HG02973 (cell line): ENCODE measurements around the gene LMNTD1.

Experiments used
- ATAC-seq: cut with Tn5 transposase; IDR thresholded peaks from one replicate; pipeline ENCODE4 v1.9.1; 2021; ENCODE audit warnings: moderate library complexity; ENCODE audit not compliant: unreplicated experiment

Gene LMNTD1

GRCh38 chr12:25556153-25556552 is 3.1 kb upstream of the LMNTD1 start:
- ATAC-seq, result no peak

DNA sequence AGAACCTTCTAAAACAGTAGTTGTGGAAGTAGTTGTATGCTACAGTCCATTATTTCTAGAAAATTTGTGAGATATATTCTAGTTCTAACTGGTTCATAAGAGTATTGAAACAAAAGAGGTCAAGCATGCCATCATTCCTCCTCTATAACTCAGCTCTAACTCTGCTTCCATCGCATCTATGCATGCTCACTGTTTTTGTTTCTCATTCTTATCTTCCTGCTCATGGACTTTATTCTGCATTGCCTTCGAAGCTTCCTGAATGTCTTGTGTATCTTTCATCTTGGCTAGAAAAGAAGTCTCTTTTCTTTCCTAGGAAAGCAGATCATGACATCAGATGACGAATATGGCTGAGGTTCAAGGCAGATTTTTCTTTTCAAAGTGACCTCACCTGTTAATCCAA is 402 bp downstream of the LMNTD1 start:
- no peak for ATAC-seq

DNA sequence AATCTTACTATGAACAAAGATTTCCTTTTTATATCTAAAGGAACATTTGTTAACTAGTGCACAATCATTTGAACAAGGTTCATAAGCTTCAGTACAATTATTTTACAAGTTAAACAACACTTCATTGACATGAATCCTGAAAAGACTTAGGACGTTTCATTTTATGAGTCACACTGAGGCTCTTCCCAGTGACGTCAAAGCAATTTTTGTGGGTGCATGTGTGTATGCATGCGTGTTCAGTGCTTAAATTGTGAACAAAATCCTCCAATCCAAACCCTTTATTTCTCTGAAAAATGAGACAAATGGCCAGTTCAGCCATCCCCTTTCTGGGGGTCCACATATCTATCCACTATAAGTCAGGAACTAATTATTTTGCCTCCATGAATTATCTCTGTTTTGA is 2.9 kb downstream of the LMNTD1 start:
- ATAC-seq, result no peak

DNA sequence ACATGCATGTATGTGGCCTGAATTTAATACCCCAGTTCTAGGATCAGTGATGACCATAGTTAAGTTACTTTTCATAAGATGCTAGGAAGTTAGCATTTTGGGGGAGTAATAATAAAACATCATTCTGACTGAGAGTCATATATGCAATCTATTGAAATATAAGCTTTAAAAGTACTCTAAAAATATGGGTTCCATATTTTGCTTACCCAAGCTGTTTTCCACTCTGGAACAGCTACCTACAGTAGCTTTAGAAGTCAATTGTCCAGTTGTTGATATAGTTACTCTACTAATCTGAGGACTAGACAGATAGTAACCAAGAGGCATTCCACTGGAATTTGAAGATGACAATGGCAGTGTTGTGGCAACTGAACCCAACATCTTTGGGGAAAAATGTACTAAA is 4.0 kb downstream of the LMNTD1 start:
- ATAC-seq, result no peak

DNA sequence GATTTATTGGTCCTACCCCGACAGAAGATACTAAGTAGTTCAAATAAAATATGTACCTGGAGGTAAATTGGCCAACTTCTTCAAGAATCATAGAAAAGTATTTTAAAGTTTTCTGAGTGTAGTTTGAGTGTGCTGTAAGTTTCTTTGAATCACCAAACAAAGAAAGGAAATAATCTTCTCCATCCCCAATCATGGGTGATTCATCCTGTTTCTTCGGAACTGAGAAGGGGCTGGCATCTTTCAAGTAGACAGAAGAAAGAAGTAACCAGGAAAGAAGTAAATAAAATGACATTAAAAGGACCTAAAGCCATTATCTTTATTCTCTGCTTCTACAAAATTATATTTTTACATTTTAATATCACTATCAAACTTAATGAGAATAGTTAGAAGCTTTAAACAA is 6.8 kb downstream of the LMNTD1 start:
- ATAC-seq, result no peak

GRCh38 chr12:25533150-25533549 is 19.9 kb downstream of the LMNTD1 start:
- no peak for ATAC-seq

GRCh38 chr12:25531502-25532052 is 21.5 kb downstream of the LMNTD1 start:
- no peak for ATAC-seq

GRCh38 chr12:25529738-25530137 is 23.3 kb downstream of the LMNTD1 start:
- no peak for ATAC-seq

DNA sequence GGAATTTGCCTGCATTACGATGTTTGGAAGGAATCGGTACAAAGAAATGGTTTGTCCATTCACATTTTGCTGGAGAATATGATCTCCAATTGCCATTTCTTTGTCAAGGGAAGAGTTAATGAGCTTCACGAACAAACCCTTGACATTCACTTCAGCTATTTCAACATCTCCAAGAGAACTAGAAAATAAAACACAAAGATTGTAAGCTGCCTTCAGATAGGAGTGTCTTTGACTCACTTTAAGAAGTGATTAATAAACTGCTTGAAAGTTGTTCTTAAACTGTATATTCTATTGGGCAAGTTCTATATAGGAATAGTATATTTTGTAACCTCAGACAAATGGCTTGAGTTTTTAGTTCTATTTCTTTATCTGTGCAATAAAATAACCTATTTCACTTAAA is 26.3 kb downstream of the LMNTD1 start:
- no peak for ATAC-seq

DNA sequence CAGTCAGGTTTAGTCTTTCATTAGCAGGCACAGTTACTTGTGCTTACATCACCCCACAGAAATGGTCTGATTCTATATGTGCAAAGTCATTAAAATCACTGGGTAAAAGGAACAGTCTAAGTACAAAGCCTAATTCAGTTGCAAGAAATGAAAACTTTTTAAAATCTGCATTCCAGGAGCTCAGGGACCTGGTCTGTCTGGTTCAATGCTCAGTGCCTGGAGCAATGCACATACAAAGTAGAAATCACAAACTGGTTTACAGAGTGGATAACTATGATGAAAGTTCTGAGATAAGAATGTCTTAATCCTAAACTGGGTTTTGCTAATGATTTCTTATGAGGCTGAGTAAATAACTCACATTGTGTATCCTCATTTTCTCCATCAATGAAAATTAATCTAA is 28.7 kb downstream of the LMNTD1 start:
- no peak for ATAC-seq

- no peak for ATAC-seq
These were observed 31.3 kb downstream of the LMNTD1 start for GRCh38 chr12:25521625-25522256.

DNA sequence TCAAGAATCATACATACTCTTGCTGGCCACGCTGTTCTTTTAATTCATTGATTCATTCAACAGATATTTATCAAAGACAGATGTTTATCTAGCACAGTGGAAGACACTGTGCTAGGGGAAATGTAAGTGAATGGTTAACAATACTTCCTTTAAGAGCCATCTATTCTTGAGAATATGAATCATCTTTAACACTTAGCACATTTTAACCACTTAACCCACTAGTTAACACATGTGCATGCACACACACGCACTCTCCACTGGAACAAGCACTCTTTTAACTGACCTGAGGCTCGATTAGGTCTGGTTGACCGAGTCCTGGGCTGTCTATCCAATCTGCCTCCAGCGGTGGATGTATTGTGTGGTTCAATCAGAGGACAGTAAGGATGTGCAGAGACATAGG is 34.6 kb downstream of the LMNTD1 start:
- ATAC-seq, result peak; percentile 79

DNA sequence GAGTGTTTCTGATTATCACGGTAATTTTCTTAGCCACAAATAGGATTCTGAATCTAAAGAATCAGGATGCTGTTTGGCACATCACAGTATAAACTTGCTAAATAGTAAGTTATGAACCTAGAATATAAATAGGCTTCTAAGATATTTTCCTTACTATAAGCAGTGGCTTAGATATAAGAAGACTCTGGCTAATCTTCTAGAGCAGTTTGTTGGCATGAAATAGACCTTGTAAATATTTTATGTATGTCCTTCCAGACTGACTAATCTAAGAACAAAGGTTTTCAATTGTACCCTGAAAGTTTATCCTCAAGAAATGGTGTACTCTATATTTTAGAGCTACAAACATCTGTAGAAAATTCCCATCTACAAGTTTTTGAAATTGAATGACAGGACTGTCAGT is 48.3 kb downstream of the LMNTD1 start:
- no peak for ATAC-seq

GRCh38 chr12:25503666-25504065 is 49.4 kb downstream of the LMNTD1 start:
- no peak for ATAC-seq

DNA sequence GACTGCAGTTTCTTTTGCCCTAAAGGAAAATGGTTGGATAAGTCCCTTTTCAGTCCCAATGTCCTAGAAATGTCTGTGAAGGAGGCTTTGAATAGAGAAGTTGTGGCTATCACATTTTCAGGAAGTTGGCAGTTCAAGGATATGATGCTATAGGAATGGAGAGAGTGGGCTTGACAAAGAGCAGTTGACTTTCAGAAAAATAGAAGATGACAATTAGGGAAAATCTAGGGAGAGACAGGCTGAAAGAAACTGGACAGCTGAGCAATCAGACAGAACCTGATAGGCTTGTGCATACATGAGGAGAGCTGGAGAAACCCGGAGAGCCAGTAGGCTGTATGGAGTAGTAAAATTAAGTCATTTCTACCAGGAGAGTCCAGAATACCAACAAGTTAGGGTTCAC is 50.5 kb downstream of the LMNTD1 start:
- ATAC-seq, result no peak

- ATAC-seq, result no peak
These were observed 51.0 kb downstream of the LMNTD1 start for GRCh38 chr12:25502118-25502517.

GRCh38 chr12:25501549-25501948 is 51.5 kb downstream of the LMNTD1 start:
- no peak for ATAC-seq

DNA sequence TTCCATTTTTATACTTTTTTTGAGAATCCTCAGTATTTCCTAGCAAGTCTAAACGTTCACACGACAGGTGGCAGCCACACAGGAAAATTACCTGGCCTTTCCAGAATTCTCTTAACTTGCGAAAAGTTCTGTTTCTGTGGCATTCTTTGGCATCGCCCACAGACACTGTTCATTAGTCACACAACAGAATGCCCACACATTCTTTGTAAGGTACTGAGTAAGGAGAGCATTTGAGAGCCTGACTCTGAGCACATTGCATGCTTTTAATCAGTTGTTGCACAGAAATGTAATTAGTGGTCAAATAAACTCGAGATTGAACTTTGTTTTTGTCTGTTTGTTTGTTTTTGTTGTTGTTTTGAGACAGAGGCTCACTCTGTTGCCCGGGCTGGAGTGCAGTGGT is 52.4 kb downstream of the LMNTD1 start:
- ATAC-seq, result no peak

GRCh38 chr12:25497021-25497420 is 56.1 kb downstream of the LMNTD1 start:
- no peak for ATAC-seq

- no peak for ATAC-seq
These were observed 56.9 kb downstream of the LMNTD1 start for GRCh38 chr12:25496098-25496587.

DNA sequence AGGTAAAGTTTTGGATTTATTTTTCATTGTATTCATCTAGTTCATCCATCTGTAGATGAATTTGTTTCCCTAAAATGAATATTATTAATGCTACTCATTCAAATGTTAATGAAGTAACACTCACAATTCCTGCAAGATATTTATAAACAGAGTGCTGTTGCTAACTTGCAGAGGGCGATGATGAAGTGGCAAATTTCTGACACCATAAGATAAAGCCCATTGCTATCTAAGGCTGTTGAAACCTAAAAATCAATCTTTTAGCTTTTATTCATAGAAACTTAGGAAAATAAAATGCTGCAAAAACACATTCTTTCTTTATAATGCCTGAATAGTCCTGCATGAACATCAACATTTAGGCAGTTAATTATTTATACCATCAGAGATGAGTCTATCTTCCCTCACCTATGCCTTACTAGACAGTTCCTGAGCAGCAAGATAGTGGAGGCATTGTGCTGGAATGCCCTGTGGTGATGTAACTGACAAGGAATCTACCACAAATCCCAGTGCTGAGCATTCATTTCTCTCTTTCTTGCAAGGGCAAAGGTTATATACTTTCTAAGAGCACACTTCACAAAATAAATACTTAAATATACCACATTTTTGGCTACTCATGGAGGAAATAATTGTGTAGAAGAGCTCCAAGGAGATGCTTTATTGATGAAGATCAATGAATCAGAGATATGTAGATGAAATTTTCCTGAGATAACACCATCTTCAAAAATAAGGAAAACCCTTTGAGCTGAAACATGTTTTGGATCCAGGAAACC is 57.6 kb downstream of the LMNTD1 start:
- ATAC-seq, result no peak

DNA sequence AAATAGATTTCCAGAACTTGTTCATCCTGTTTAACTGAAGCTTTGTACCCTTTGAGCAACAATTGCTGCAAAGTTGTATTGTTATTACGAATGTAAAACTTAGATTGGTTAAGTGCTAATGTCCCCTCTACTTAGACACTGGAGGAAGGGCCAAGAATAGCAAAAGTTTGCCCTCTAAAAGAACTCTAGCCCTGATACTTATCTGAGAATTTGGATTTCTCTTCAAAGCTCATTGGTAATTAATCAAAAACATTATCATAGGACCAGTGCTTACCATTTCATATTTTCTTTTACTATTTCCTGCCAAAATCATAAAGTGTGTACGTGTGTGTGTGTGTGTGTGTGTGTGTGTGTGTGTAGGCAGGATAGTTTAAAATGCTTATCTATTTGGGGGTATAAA is 58.2 kb downstream of the LMNTD1 start:
- ATAC-seq, result no peak
